Gastroesophageal sphincter (tissue), 4 donors: ENCODE results near the gene RBBP4. TPM values are rescaled to one million over a fixed set of nuclear protein-coding genes. Genes with fewer than 3 reads are reported as not detected.
"Not testable (repeated sequence)": the region's sequence is repeated elsewhere in the genome, so short reads cannot be mapped to it uniquely, and the experiment has no call there.

Source experiments
- ATAC-seq: fragments of 150-250 bp; one replicate; pipeline ENCODE4 v1.9.1; 2016; ENCODE audit warnings: mild to moderate bottlenecking, moderate library complexity
- H3K27ac ChIP-seq, 4 donors: fragments of 200-600 bp; sonication (generic) in 3 of 4; 1 replicate in 3 of 4; 2 replicates in 1 of 4; pipeline ENCODE4 v1.5.1; 2016 to 2019
- H3K27me3 ChIP-seq: fragments of 200-600 bp; sonication (generic); one replicate; pipeline ENCODE4 v1.5.1; 2019
- H3K36me3 ChIP-seq, 2 donors: fragments of 200-600 bp; sonication (generic); one replicate each; pipeline ENCODE4 v1.5.1; 2019; ENCODE audit warnings: control low read depth in 1 of 2
- H3K4me1 ChIP-seq, 3 donors: fragments of 200-600 bp; sonication (generic); 1 replicate in 2 of 3; 2 replicates in 1 of 3; pipeline ENCODE4 v1.5.1; 2016 to 2019; ENCODE audit warnings: control low read depth in 2 of 3
- H3K4me3 ChIP-seq, 2 donors: fragments of 200-600 bp; sonication (generic); one replicate each; pipeline ENCODE4 v1.5.1; 2019; ENCODE audit warnings: mild to moderate bottlenecking in 1 of 2, moderate library complexity in 1 of 2
- H3K9me3 ChIP-seq, 3 donors: fragments of 200-600 bp; sonication (generic); one replicate each; pipeline ENCODE4 v1.5.1; 2017 to 2019; ENCODE audit warnings: control low read depth in 2 of 3
- CTCF ChIP-seq, 4 experiments: fragments of 200-600 bp in 2 of 4; fragments of 450-650 bp in 2 of 4; sonication (generic) in 1 of 4; IDR thresholded peaks; one replicate each; pipeline ENCODE4 v1.5.1; 2017 to 2019; ENCODE audit warnings: antibody characterized with exemption in 4 of 4, mild to moderate bottlenecking in 2 of 4, moderate library complexity in 2 of 4
- EP300 ChIP-seq: sonication (generic); formaldehyde crosslinking; IDR thresholded peaks from one replicate; pipeline ENCODE4 v1.6.1; 2017; ENCODE audit warnings: antibody characterized with exemption, mild to moderate bottlenecking
- POLR2A ChIP-seq, 2 donors: fragments of 450-650 bp; IDR thresholded peaks; one replicate each; pipeline ENCODE4 v1.6.1; 2017; ENCODE audit warnings: antibody characterized with exemption in 2 of 2, mild to moderate bottlenecking in 2 of 2, moderate library complexity in 1 of 2
- POLR2AphosphoS5 ChIP-seq: sonication (generic); formaldehyde crosslinking; IDR thresholded peaks from one replicate; pipeline ENCODE4 v1.6.1; 2017; ENCODE audit warnings: antibody characterized with exemption
- WGBS, 2 donors: methylation state at CpG; one replicate each; pipeline ENCODE4 v1.1.5; 2018; ENCODE audit warnings: low coverage in 1 of 2; 5-methylcytosine and 5-hydroxymethylcytosine counted together
- total RNA-seq, 4 donors: library from RNA; depleted of rRNA; stranded (reverse); fragments of >200 nt; gene quantifications; one replicate each; pipeline ENCODE4 v1.1.0, GENCODE V29; 2016

The RBBP4 gene
- total RNA-seq, 4 donors from 2014 or later, result 87.4 to 111 (median 100) TPM

- 70% methylated on average over 2 of the region's 2 CpGs; no CpG with 5 or more reads in 1 of the 2 donors for WGBS, 2 donors
- no peak for TF ChIP-seq CTCF (IDR thresholded peaks at IDR 0.05)
- TF ChIP-seq EP300, result no peak
- no peak for TF ChIP-seq POLR2A (IDR thresholded peaks at IDR 0.05)
- TF ChIP-seq POLR2AphosphoS5, result no peak
- no peaks in the 10 kb centered on the region for H3K9me3 ChIP-seq
- H3K4me3 ChIP-seq, result no peak overlapping the region
- no peak overlapping the region for H3K27ac ChIP-seq
- H3K4me1 ChIP-seq, result peaks cover 0 to 38% (median 2%) of the 10 kb centered on the region in 3 donors
- H3K27me3 ChIP-seq, result no peaks in the 10 kb centered on the region
- no peak for ATAC-seq
- H3K36me3 ChIP-seq, result no peaks in the 10 kb centered on the region
Measured at GRCh38 chr1:32709075-32709474, 58.1 kb downstream of the RBBP4 start.

- WGBS, 2 donors, result 89 to 94% methylated on average over 3 of the region's 5 CpGs
- Histone ChIP-seq H3K9me3 (no peaks in the 10 kb centered on the region), H3K27me3 (no peaks in the 10 kb centered on the region), H3K4me1 (peaks cover 0 to 34% (median 0%) of the 10 kb centered on the region in 3 donors), H3K27ac (no peak overlapping the region), H3K4me3 (no peak overlapping the region), H3K36me3 (no peaks in the 10 kb centered on the region)
- TF ChIP-seq POLR2A (IDR thresholded peaks at IDR 0.05) (no peak), POLR2AphosphoS5 (no peak), EP300 (no peak), CTCF (IDR thresholded peaks at IDR 0.05) (no peak)
- ATAC-seq, result no peak
Measured at GRCh38 chr1:32709476-32709875, 58.5 kb downstream of the RBBP4 start.

- H3K27ac ChIP-seq, H3K9me3 ChIP-seq, H3K4me3 ChIP-seq, H3K27me3 ChIP-seq, ATAC-seq, H3K36me3 ChIP-seq: not testable (repeated sequence)
- peaks cover 0 to 16% (median 0%) of the 10 kb centered on the region in 3 donors for H3K4me1 ChIP-seq
- 81 to 83% methylated on average over 1 to 2 of the region's 4 CpGs for WGBS, 2 donors
Measured at GRCh38 chr1:32711221-32711620, 60.2 kb downstream of the RBBP4 start.

GRCh38 chr1:32713081-32713480 lies 62.1 kb downstream of the RBBP4 start:
- Histone ChIP-seq H3K36me3 (no peaks in the 10 kb centered on the region), H3K4me1 (peaks cover 0 to 13% (median 0%) of the 10 kb centered on the region in 3 donors), H3K4me3 (no peak overlapping the region), H3K27me3 (no peaks in the 10 kb centered on the region), H3K9me3 (no peaks in the 10 kb centered on the region), H3K27ac (no peak overlapping the region)
- TF ChIP-seq EP300 (no peak), POLR2AphosphoS5 (no peak), POLR2A (IDR thresholded peaks at IDR 0.05) (no peak), CTCF (IDR thresholded peaks at IDR 0.05) (no peak)
- ATAC-seq, result no peak
- WGBS, 2 donors, result 90 to 95% methylated on average over 4 to 10 of the region's 10 CpGs

- no peaks in the 10 kb centered on the region for H3K9me3 ChIP-seq
- H3K27ac ChIP-seq, result no peak overlapping the region
- H3K4me3 ChIP-seq, result no peak overlapping the region
- H3K27me3 ChIP-seq, result no peaks in the 10 kb centered on the region
- ATAC-seq, result no peak
- peaks cover 0 to 13% (median 0%) of the 10 kb centered on the region in 3 donors for H3K4me1 ChIP-seq
- no peak for TF ChIP-seq EP300
- no peak for TF ChIP-seq POLR2A (IDR thresholded peaks at IDR 0.05)
- no peak for TF ChIP-seq CTCF (IDR thresholded peaks at IDR 0.05)
- no peak for TF ChIP-seq POLR2AphosphoS5
- WGBS, 2 donors, result 88 to 90% methylated on average over 4 of the region's 4 CpGs
- H3K36me3 ChIP-seq, result no peaks in the 10 kb centered on the region
Measured at GRCh38 chr1:32714277-32714676, 63.3 kb downstream of the RBBP4 start.
